Measurements from ENCODE around the gene NECTIN3. TPM values are rescaled to one million over a fixed set of nuclear protein-coding genes. Genes with fewer than 3 reads are reported as not detected.

Gene NECTIN3
- total RNA-seq, 1 donor: 140 TPM

DNA sequence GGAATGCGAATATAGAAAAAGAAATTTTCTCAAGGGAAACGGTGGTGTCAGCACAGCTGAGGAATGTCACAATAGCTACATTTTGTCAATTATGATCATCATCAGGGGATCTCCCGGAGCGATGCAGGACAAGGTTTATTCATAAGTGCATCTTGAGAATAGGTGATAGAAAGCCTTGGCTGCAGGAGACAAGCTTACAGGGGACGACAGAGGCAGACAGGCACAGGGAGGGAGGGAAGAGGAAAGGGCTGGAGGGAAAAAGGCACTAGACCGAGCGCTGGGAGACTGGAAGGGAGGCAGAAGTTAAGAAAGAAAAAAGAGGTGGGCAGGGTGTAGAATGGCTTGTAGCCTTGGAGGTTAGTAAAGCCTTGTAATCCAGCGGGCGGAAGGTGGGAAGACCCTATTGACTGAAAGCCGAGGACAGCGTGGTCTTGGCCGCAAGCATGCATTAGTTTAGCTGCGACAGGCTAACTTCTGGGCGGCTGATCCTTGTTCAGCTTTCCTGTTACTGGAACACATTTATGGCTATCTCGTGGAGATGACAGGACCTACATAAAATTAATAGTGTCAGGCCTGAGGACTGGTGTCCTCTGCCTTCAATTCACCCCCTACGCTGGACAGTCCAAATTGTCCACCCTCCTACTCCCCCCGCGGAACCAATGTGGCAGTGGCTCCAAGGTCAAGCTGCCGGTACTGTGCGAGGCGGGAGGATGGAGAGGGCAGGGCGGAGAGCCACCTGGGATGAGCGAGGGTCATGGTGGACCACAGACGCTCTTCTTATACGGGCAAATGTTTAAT is 1.4 kb upstream of the NECTIN3 start:
- TF ChIP-seq, protein P1, sequence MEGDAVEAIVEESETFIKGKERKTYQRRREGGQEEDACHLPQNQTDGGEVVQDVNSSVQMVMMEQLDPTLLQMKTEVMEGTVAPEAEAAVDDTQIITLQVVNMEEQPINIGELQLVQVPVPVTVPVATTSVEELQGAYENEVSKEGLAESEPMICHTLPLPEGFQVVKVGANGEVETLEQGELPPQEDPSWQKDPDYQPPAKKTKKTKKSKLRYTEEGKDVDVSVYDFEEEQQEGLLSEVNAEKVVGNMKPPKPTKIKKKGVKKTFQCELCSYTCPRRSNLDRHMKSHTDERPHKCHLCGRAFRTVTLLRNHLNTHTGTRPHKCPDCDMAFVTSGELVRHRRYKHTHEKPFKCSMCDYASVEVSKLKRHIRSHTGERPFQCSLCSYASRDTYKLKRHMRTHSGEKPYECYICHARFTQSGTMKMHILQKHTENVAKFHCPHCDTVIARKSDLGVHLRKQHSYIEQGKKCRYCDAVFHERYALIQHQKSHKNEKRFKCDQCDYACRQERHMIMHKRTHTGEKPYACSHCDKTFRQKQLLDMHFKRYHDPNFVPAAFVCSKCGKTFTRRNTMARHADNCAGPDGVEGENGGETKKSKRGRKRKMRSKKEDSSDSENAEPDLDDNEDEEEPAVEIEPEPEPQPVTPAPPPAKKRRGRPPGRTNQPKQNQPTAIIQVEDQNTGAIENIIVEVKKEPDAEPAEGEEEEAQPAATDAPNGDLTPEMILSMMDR (IDR thresholded peaks at IDR 0.05; ENCODE audit: insufficient read depth, low read depth, low read length): no peak
- DNase-seq (ENCODE audit: low read depth): peak; percentile 27
- H3K4me3 ChIP-seq (ENCODE audit: low read depth, low read length): peak overlapping the region; percentile 89

DNA sequence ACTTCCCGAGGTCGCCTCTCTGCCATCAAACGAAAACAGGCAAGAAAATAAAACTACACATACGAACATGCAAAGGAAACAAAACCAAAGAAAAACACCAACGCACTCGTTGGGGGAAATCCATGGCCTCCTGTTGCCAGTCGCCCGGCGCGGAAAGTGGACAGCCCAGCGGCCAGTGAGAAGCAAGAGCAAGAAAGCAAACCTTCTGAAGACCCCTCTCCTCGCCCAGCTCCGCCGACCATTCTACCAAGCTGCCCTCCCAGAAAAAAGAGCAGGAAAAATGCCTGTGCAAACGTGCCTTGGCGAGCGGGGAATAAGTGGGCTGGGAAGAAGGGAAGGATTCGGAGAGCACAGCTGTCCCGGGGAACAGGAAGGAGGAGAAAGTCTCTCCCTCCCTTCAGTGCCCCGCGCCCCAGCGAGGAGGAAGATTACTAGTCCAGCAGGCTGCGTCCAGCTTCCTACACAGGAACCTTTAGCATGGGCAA is 802 bp upstream of the NECTIN3 start:
- H3K4me3 ChIP-seq (ENCODE audit: low read depth, low read length): peak overlapping the region; percentile 89
- DNase-seq (ENCODE audit: low read depth): no peak
- TF ChIP-seq, protein P1 (IDR thresholded peaks at IDR 0.05; ENCODE audit: insufficient read depth, low read depth, low read length): no peak

DNA sequence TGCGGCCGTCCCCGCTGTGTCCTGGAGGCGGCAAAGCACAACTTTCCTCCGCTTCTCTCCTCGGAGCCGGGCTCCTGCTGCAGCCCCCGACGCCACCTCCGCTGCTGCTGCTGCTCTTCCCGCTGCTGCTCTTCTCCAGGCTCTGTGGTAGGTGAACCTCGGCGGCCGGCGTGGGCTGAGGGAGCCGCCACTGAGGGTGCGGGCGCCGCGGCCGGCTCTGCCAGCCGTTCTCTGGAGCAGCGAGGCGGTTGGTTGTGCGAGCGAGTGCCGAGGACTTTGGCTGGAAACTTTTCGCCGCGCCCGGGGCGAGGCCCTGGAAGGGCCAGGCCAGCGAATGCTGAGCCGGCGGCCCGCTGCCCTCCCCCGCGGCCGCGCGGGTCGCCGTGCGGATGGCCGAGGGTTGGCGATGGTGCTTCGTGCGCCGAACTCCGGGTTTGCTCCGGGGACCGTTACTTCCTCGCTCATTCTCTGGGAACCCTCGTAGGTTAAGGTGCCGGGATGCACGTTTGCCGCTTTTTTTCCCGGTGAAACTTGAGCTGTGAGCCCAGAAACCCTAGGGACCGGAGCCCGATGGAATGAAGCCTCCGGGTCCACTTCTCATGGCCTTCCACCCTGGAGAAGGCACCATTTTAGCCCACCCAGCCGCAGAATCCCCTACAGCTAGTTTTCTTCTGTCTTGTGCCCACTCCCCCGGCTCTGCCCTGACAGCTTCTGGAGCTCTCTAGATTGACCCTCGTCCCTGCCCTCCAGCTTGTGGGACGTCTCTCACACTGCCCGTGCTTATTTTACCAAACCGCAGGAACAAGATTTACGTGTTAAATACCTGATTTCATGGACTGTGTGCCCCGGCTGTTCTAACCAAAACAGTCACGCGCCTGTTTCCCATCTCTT is 660 bp downstream of the NECTIN3 start:
- peak overlapping the region; percentile 89 for H3K4me3 ChIP-seq (ENCODE audit: low read depth, low read length)
- peak; percentile 85 for DNase-seq (ENCODE audit: low read depth)
- TF ChIP-seq, protein P1 (IDR thresholded peaks at IDR 0.05; ENCODE audit: insufficient read depth, low read depth, low read length): no peak

DNA sequence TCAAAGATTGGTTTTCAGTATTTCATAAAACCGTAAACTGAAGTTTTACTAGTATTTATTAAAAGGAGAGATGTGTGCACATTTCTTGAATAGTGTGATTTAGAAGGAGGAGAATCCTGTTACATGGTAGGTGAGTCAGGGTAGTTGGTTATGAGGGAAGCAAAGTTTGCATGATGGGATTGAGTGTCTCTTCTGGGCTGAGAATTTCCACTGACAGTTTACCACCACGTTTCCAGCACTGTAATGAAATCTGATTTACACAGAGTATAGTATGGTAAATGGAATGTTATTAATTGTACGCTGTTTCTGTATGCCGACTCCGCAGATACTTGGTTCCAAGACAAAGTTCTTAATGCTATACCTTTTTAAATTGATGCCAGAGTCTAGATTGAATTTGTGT is 1.6 kb downstream of the NECTIN3 start:
- peak overlapping the region; percentile 89 for H3K4me3 ChIP-seq (ENCODE audit: low read depth, low read length)
- TF ChIP-seq, protein P1 (IDR thresholded peaks at IDR 0.05; ENCODE audit: insufficient read depth, low read depth, low read length): no peak
- DNase-seq (ENCODE audit: low read depth): peak; percentile 57

DNA sequence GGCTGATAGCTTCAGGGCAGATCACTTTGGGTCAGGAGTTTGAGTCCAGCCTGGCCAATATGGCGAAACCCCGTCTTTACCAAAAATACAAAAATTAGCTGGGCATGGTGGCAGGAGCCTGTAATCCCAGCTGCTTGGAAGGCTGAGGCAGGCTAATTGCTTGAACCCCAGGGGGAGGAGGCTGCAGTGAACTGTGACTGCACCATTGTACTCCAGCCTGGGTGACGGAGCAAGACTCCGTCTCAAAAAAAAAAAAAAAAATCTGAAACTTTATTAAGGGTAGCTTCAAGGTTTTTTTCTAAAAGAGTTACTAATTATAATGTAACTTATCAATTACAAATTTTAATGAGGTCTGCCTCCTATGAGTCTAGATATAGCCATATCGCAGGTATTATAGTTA is 5.1 kb downstream of the NECTIN3 start:
- no peak overlapping the region for H3K4me3 ChIP-seq (ENCODE audit: low read depth, low read length)
- DNase-seq (ENCODE audit: low read depth): no peak
- TF ChIP-seq, protein P1 (IDR thresholded peaks at IDR 0.05; ENCODE audit: insufficient read depth, low read depth, low read length): no peak

DNA sequence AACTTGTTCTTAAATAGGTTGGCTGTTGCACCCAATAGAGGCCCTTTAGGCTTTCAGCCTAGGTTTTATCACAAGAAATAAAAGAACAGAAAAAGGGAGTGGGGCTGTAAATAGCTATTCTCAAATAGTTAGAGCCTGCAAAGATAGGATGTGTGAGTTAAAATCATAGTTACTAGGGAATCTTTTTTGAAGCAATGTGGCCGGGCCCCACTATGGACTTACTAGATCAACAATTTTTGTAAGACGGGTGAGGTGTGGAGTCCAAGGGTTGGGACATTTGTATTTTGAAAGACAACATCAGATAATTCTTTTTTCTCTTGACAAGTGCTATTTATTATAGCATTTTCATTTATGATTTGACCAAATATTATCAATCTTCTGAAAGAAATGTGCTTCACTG is 5.8 kb downstream of the NECTIN3 start:
- TF ChIP-seq, protein P1 (IDR thresholded peaks at IDR 0.05; ENCODE audit: insufficient read depth, low read depth, low read length): no peak
- no peak overlapping the region for H3K4me3 ChIP-seq (ENCODE audit: low read depth, low read length)
- no peak for DNase-seq (ENCODE audit: low read depth)

Data from fibroblast of villous mesenchyme (primary cell).